NCI-H345 treated with DMSO at 0.1 percent for 48 hours (cell line): ENCODE results near the gene NEURL4.

Experiments
- DNase-seq: peaks from one replicate; lab custom pipeline; 2025; ENCODE audit not compliant: unreplicated experiment; lab: John Stamatoyannopoulos, UW

NEURL4 gene

DNA sequence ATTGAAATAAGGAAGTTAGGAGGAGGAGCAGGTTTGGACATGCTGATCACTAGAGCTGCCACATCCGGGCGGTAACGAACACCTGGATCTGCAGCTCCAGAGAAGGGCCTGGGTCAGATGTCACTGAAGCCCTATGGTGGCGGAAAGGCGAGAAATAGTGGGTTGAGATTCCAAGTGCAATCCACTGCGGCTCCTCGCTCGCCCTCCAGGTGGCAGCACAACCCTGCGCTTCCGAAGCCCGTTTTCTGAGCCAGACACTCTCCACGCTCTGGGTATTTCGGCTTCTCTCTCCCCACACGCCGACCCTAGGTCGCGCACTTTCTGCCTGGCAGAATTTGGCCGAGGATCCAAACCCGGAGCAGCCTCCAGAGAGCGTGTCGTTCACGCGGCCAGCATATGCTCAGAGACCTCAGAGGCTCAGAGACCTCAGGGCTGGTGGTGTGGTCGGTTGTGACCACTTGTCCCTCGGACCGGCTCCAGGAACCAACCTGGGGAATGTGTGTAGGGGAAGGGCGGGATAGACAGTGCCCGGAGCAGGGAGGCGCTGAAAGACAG is 48.5 kb downstream of the NEURL4 start:
- DNase-seq: peak; percentile 45

DNA sequence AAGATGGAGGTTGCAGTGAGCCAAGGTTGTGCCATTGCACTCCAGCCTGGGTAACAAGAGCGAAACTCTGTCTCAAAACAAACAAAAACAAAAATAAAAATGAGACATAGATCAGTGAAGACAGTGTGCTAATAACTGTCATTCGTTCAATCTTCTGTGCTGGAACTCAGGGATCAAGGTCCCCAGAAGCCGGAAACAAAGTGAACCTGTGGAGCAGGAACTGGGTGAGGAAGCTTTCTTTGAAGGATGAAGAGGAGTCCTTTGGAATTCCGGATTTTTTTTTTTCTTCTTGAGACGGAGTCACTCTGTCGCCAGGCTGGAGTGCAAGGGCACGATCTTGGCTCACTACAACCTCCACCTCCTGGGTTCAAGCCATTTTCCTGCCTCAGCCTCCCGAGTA is 49.7 kb downstream of the NEURL4 start:
- no peak for DNase-seq

DNA sequence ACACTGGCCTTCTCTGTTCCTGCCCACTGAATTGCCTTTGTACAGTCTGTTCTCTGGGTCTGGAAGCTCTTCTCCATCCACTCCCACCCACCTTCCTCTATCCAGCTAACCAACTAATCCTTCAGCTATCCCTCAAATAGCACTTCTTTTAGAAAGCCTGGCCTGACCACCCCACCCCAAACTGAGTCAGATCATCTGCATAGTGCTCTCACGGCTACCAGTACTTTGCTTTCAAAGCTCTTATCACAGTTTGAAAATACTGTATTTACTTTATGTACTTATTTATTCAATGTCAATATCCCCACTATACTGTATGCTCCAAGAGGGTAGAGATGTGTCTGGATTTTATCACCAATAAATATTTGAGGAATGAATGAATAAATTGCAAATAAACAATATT is 62.4 kb downstream of the NEURL4 start:
- DNase-seq: no peak
